ENCODE results near the gene PCA3. TPM values are rescaled to one million over a fixed set of nuclear protein-coding genes. Genes with fewer than 3 reads are reported as not detected.

The PCA3 gene
- total RNA-seq, 1 experiment from 2014 or later: not detected

DNA sequence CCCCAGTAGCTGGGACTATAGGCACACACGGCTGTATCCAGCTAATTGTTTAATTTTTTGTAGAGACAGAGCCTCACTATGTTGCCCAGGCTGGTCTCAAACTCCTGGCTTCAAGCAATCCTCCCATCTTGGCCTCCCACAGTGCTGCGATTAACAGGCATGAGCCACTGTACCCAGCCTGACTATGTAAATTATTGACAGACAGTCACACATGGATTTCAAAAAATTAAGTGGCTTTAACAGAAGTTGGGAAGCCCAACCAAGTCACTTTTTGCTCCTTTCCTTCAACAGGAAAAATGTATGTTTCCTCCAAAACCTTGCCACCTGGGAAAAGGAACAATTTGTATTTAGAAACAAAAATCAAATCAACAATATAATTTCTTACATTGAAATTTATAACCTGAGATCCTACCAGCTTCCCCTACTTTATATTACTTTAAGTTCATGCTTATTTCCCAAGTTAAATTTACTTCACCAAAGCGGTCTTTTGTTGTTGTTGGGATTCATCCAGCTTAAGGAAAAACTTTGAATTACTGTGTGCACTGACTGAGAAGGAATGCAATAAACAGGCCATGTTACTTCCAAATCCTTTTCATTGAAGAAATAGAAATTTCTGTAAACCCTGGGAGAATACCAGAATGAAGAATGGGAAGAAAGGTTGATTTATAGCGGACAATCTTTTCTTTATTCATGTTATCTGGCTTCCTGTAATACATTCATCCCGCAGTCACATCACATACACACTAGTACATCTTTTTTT lies 8.6 kb downstream of the PCA3 start:
- Histone ChIP-seq H3K9me3 (replicated peaks) (no peaks in the 10 kb centered on the region), H3K36me3 (no peaks in the 10 kb centered on the region), H3K4me1 (replicated peaks) (no peaks in the 10 kb centered on the region), H3K4me3 (no peak overlapping the region), H3K27me3 (replicated peaks) (no peaks in the 10 kb centered on the region), H3K27ac (no peak overlapping the region)
- DNase-seq (ENCODE audit: low read depth in 1 of 2, low spot score in 2 of 2): no peak

DNA sequence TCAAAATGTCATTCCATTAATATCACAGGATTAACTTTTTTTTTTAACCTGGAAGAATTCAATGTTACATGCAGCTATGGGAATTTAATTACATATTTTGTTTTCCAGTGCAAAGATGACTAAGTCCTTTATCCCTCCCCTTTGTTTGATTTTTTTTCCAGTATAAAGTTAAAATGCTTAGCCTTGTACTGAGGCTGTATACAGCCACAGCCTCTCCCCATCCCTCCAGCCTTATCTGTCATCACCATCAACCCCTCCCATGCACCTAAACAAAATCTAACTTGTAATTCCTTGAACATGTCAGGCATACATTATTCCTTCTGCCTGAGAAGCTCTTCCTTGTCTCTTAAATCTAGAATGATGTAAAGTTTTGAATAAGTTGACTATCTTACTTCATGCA lies 20.6 kb downstream of the PCA3 start:
- Histone ChIP-seq H3K36me3 (no peaks in the 10 kb centered on the region), H3K4me1 (replicated peaks) (no peaks in the 10 kb centered on the region), H3K4me3 (no peak overlapping the region), H3K9me3 (replicated peaks) (no peaks in the 10 kb centered on the region), H3K27me3 (replicated peaks) (no peaks in the 10 kb centered on the region), H3K27ac (no peak overlapping the region)
- no peak for DNase-seq (ENCODE audit: low read depth in 1 of 2, low spot score in 2 of 2)

GRCh38 chr9:76785501-76785900 lies 21.3 kb downstream of the PCA3 start:
- no peaks in the 10 kb centered on the region for H3K36me3 ChIP-seq
- no peak for DNase-seq (ENCODE audit: low read depth in 1 of 2, low spot score in 2 of 2)
- no peak overlapping the region for H3K27ac ChIP-seq

GRCh38 chr9:76787677-76788076 lies 23.4 kb downstream of the PCA3 start:
- no peak for DNase-seq (ENCODE audit: low read depth in 1 of 2, low spot score in 2 of 2)
- Histone ChIP-seq H3K36me3 (no peaks in the 10 kb centered on the region), H3K4me1 (replicated peaks) (no peaks in the 10 kb centered on the region)

More at GRCh38 chr9:76785501-76785900, 21.3 kb downstream of the PCA3 start:
- Histone ChIP-seq H3K4me3 (no peak overlapping the region), H3K9me3 (replicated peaks) (no peaks in the 10 kb centered on the region), H3K27me3 (replicated peaks) (no peaks in the 10 kb centered on the region), H3K4me1 (replicated peaks) (no peaks in the 10 kb centered on the region)

GRCh38 chr9:76789840-76790239 lies 25.6 kb downstream of the PCA3 start:
- Histone ChIP-seq H3K9me3 (replicated peaks) (no peaks in the 10 kb centered on the region), H3K27me3 (replicated peaks) (no peaks in the 10 kb centered on the region), H3K36me3 (no peaks in the 10 kb centered on the region), H3K4me1 (replicated peaks) (no peaks in the 10 kb centered on the region), H3K4me3 (no peak overlapping the region), H3K27ac (no peak overlapping the region)
- DNase-seq (ENCODE audit: low read depth in 1 of 2, low spot score in 2 of 2): no peak

More at GRCh38 chr9:76787677-76788076, 23.4 kb downstream of the PCA3 start:
- Histone ChIP-seq H3K9me3 (replicated peaks) (no peaks in the 10 kb centered on the region), H3K27me3 (replicated peaks) (no peaks in the 10 kb centered on the region), H3K27ac (no peak overlapping the region), H3K4me3 (no peak overlapping the region)

DNA sequence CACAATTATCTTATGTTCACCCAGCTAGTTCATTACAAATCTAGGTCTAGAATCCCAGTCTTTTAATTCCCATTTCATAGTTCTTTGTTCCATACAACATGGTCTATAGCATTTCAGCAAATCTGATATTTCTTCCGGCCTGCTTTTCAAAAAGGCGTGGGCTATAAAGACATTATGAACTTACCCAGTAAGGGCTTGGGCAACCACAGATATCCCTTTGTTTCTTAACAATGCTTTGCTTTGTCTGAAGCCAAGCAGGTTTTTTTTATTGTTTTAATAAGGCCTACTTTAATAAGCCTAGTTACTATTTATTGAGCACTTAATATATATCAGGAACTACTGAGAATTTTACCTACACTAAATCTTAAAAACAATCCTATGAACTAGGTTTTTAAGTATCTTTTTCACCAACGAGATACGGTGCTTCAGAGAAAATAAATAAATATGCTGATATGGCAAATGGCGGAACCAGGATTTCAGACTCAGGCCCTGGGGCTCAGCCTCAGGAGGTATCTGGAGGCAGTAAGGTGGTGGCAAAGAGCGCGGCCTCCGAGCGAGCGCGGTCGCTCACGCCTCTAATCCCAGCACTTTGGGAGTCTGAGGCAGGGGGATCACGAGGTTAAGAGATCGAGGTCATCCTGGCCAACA lies 29.7 kb downstream of the PCA3 start:
- no peaks in the 10 kb centered on the region for H3K27me3 ChIP-seq (replicated peaks)
- DNase-seq (ENCODE audit: low read depth in 1 of 2, low spot score in 2 of 2): no peak
- H3K4me1 ChIP-seq (replicated peaks): no peaks in the 10 kb centered on the region
- H3K4me3 ChIP-seq: no peak overlapping the region
- H3K9me3 ChIP-seq (replicated peaks): no peaks in the 10 kb centered on the region
- H3K36me3 ChIP-seq: no peaks in the 10 kb centered on the region
- no peak overlapping the region for H3K27ac ChIP-seq

- Histone ChIP-seq H3K4me1 (replicated peaks) (no peaks in the 10 kb centered on the region), H3K4me3 (no peak overlapping the region), H3K9me3 (replicated peaks) (no peaks in the 10 kb centered on the region), H3K27ac (no peak overlapping the region), H3K27me3 (replicated peaks) (no peaks in the 10 kb centered on the region), H3K36me3 (no peaks in the 10 kb centered on the region)
- DNase-seq (ENCODE audit: low read depth in 1 of 2, low spot score in 2 of 2): no peak
Observed at GRCh38 chr9:76796296-76796695, 32.1 kb downstream of the PCA3 start.

GRCh38 chr9:76798527-76798926 lies 34.3 kb downstream of the PCA3 start:
- H3K27me3 ChIP-seq (replicated peaks): peaks cover 4% of the 10 kb centered on the region; the same call in 1 of the 2 replicates
- H3K9me3 ChIP-seq (replicated peaks): no peaks in the 10 kb centered on the region
- H3K4me1 ChIP-seq (replicated peaks): no peaks in the 10 kb centered on the region
- no peak overlapping the region for H3K27ac ChIP-seq
- H3K36me3 ChIP-seq: no peaks in the 10 kb centered on the region
- no peak for DNase-seq (ENCODE audit: low read depth in 1 of 2, low spot score in 2 of 2)
- no peak overlapping the region for H3K4me3 ChIP-seq

- Histone ChIP-seq H3K4me3 (no peak overlapping the region), H3K4me1 (replicated peaks) (no peaks in the 10 kb centered on the region), H3K27me3 (replicated peaks) (peaks cover 4% of the 10 kb centered on the region; the same call in 1 of the 2 replicates), H3K9me3 (replicated peaks) (no peaks in the 10 kb centered on the region), H3K36me3 (no peaks in the 10 kb centered on the region), H3K27ac (no peak overlapping the region)
- DNase-seq (ENCODE audit: low read depth in 1 of 2, low spot score in 2 of 2): no peak
Observed at GRCh38 chr9:76799473-76799872, 35.2 kb downstream of the PCA3 start.

- no peaks in the 10 kb centered on the region for H3K36me3 ChIP-seq
- no peak for DNase-seq (ENCODE audit: low read depth in 1 of 2, low spot score in 2 of 2)
- no peaks in the 10 kb centered on the region for H3K9me3 ChIP-seq (replicated peaks)
Observed at GRCh38 chr9:76800901-76801300, 36.7 kb downstream of the PCA3 start.

GRCh38 chr9:76803083-76803482 lies 38.8 kb downstream of the PCA3 start:
- Histone ChIP-seq H3K27ac (no peak overlapping the region), H3K4me1 (replicated peaks) (no peaks in the 10 kb centered on the region), H3K27me3 (replicated peaks) (peaks cover 4% of the 10 kb centered on the region; the same call in 1 of the 2 replicates), H3K9me3 (replicated peaks) (no peaks in the 10 kb centered on the region), H3K4me3 (no peak overlapping the region), H3K36me3 (no peaks in the 10 kb centered on the region)
- no peak for DNase-seq (ENCODE audit: low read depth in 1 of 2, low spot score in 2 of 2)

More at GRCh38 chr9:76800901-76801300, 36.7 kb downstream of the PCA3 start:
- peaks cover 4% of the 10 kb centered on the region; the same call in 1 of the 2 replicates for H3K27me3 ChIP-seq (replicated peaks)
- H3K27ac ChIP-seq: no peak overlapping the region
- no peaks in the 10 kb centered on the region for H3K4me1 ChIP-seq (replicated peaks)
- no peak overlapping the region for H3K4me3 ChIP-seq

DNA sequence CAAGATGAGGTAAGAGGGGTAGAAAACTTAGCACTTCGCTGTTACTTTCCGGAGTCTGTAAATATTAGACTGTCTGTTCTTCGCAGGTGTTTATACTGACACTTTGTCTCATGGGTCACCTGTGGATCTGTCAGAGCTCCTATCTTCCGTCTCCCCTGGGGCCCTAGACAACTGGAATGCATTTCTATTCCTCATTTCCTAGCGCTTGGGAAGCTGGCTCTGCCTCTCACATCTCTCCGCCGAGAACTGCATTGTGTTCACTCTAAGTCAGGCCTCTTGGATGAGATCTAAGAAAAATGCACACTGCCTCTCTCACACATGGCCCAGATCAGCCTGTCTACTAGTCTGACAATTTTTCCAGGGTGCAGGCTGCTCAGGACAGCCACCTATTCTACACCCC lies 39.5 kb downstream of the PCA3 start:
- peaks cover 4% of the 10 kb centered on the region; the same call in 1 of the 2 replicates for H3K27me3 ChIP-seq (replicated peaks)
- H3K4me1 ChIP-seq (replicated peaks): no peaks in the 10 kb centered on the region
- no peak for DNase-seq (ENCODE audit: low read depth in 1 of 2, low spot score in 2 of 2)
- no peaks in the 10 kb centered on the region for H3K9me3 ChIP-seq (replicated peaks)
- no peak overlapping the region for H3K4me3 ChIP-seq
- no peaks in the 10 kb centered on the region for H3K36me3 ChIP-seq
- H3K27ac ChIP-seq: no peak overlapping the region

DNA sequence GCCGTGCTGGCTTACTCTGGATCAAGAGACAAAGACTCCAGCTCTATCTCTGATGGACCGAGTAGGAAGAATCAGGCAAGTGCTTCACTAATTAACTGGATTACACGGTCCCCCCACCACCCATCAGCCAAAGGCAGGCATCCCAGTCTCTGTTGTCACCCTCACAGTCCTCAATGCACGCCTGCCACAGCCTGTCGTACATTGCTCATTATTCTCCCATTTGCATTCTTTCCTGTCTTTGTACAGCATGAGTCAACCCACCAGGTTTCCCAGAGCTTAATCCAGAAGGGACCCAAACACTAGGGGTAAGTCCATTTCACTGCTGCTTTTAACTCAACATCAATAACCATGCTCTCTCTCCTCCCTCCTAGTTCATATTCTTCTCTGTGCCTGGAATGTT lies 44.4 kb downstream of the PCA3 start:
- DNase-seq (ENCODE audit: low read depth in 1 of 2, low spot score in 2 of 2): no peak
- no peaks in the 10 kb centered on the region for H3K4me1 ChIP-seq (replicated peaks)
- no peak overlapping the region for H3K4me3 ChIP-seq
- no peaks in the 10 kb centered on the region for H3K36me3 ChIP-seq
- H3K9me3 ChIP-seq (replicated peaks): no peaks in the 10 kb centered on the region
- no peak overlapping the region for H3K27ac ChIP-seq
- H3K27me3 ChIP-seq (replicated peaks): no peaks in the 10 kb centered on the region

DNA sequence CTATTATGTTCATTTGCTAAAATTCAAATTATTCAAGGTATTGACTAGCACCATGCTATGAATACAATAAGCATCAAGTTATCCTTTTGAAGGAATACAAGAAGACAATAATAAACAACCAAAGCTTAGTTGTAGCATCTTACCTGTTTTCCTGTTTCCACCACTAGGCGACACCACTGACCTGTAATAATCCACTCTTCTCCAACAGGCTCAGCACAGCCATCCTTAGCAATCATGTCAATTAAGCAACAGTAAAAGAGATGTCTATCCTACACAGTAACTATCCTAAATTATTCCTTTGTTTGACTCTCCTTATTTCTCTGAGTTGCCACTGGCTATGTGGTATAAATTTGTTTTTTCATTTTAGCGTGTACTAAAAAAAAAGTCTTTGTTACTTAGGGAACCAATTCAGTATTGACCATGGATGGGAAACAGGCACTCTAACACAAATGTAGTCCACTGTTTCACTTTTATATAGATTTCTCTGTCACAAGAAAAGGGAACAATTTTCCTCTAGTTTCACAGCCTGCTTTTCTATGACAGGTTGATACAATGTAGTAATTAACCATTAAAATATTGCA lies 46.2 kb downstream of the PCA3 start:
- H3K36me3 ChIP-seq: no peaks in the 10 kb centered on the region
- H3K27me3 ChIP-seq (replicated peaks): no peaks in the 10 kb centered on the region
- H3K27ac ChIP-seq: no peak overlapping the region
- no peaks in the 10 kb centered on the region for H3K4me1 ChIP-seq (replicated peaks)
- no peaks in the 10 kb centered on the region for H3K9me3 ChIP-seq (replicated peaks)
- H3K4me3 ChIP-seq: no peak overlapping the region
- DNase-seq (ENCODE audit: low read depth in 1 of 2, low spot score in 2 of 2): peak; percentile 33 to 45
